Suprapubic skin (tissue), 4 donors: Measurements from ENCODE around the gene RAPGEF6.

Experiments
- CTCF ChIP-seq, 2 donors: fragments of 200-600 bp in 1 of 2; fragments of 450-650 bp in 1 of 2; sonication (generic) in 1 of 2; IDR thresholded peaks; one replicate each; pipeline ENCODE4 v1.5.1; 2016 to 2019; ENCODE audit warnings: antibody characterized with exemption in 2 of 2, mild to moderate bottlenecking in 1 of 2, moderate library complexity in 1 of 2
- EP300 ChIP-seq: sonication (generic); formaldehyde crosslinking; IDR thresholded peaks from one replicate; pipeline ENCODE4 v1.6.1; 2017; ENCODE audit warnings: antibody characterized with exemption
- POLR2A ChIP-seq, 2 donors: fragments of 450-650 bp; IDR thresholded peaks; one replicate each; pipeline ENCODE4 v1.6.1; 2017; ENCODE audit warnings: antibody characterized with exemption in 2 of 2, mild to moderate bottlenecking in 2 of 2, moderate library complexity in 2 of 2
- POLR2AphosphoS5 ChIP-seq, 3 donors: sonication (generic); formaldehyde crosslinking; IDR thresholded peaks; one replicate each; pipeline ENCODE4 v1.6.1; 2017; ENCODE audit warnings: antibody characterized with exemption in 3 of 3

- TF ChIP-seq EP300 (no peak), POLR2A (IDR thresholded peaks at IDR 0.05) (no peak), POLR2AphosphoS5 (IDR thresholded peaks at IDR 0.05) (no peak), CTCF (IDR thresholded peaks at IDR 0.05) (no peak)
These were observed 24.8 kb upstream of the RAPGEF6 start for GRCh38 chr5:131659841-131660240.
